Measurements from ENCODE around the gene TRIM47. TPM values are rescaled to one million over a fixed set of nuclear protein-coding genes. Genes with fewer than 3 reads are reported as not detected.

Gene TRIM47
- total and polyA plus RNA-seq, 2 of the 13 experiments (the other 11 are each of a cell fraction or from before 2014, with no cell fraction given), result 33.5 to 82.0 TPM

- no peak overlapping the region for H2AFZ ChIP-seq (ENCODE audit: low read length)
- CTCF ChIA-PET (ENCODE audit: low intra/inter-chr PET ratio, low total read pairs), result no interaction called here
Measured at GRCh38 chr17:75908201-75908600, 29.8 kb upstream of the TRIM47 start.

More at GRCh38 chr17:75908201-75908600, 29.8 kb upstream of the TRIM47 start:
- H3K9ac ChIP-seq (ENCODE audit: insufficient read depth, low read depth, low read length), result no peak overlapping the region
- intact Hi-C loops (cut with micrococcal nuclease; ENCODE audit: unreplicated experiment) (no loop called here), in situ Hi-C loops (cut with HindIII; ENCODE audit: extremely low pct_ligation_motif_present, low pct_unique_long_range_greater_than_20kb) (loop anchor here (5.0 kb wide), 1 partner anchor 99 kb away; no protein-coding TSS in a partner anchor)
- ATAC-seq (no peak), DNase-seq (ENCODE audit: low spot score) (no peak), FAIRE-seq (no peak)
- no peak for TF ChIP-seq ATF7 (IDR thresholded peaks at IDR 0.05)
- no peak for TF ChIP-seq ATF7 (CRISPR knock-in tag; IDR thresholded peaks at IDR 0.05)
- no peak for TF ChIP-seq FOXK2 (IDR thresholded peaks at IDR 0.05)
- TF ChIP-seq EP300 (IDR thresholded peaks at IDR 0.05; ENCODE audit: low read depth in 2 of 2, low read length in 2 of 2), result no peak
- no peak for TF ChIP-seq EP300 (CRISPR knock-in tag; IDR thresholded peaks at IDR 0.05; ENCODE audit: borderline replicate concordance)
- TF ChIP-seq MTA3 (CRISPR knock-in tag; IDR thresholded peaks at IDR 0.05), result no peak
- no peak for TF ChIP-seq ZNF34 (CRISPR knock-in tag; IDR thresholded peaks at IDR 0.05; ENCODE audit: borderline replicate concordance)
- no peak for TF ChIP-seq ZNF160 (CRISPR knock-in tag; IDR thresholded peaks at IDR 0.05)
- TF ChIP-seq TFDP2 (CRISPR knock-in tag; IDR thresholded peaks at IDR 0.05), result no peak
- no peak for TF ChIP-seq ZNF672 (CRISPR knock-in tag; IDR thresholded peaks at IDR 0.05)
- no peak for TF ChIP-seq SATB2 (CRISPR knock-in tag; IDR thresholded peaks at IDR 0.05)
- no peak for TF ChIP-seq ATF3 (CRISPR knock-in tag; IDR thresholded peaks at IDR 0.05)
- TF ChIP-seq ZNF296 (CRISPR knock-in tag; conservative IDR thresholded peaks at IDR 0.05), result no peak
- TF ChIP-seq, protein P1, sequence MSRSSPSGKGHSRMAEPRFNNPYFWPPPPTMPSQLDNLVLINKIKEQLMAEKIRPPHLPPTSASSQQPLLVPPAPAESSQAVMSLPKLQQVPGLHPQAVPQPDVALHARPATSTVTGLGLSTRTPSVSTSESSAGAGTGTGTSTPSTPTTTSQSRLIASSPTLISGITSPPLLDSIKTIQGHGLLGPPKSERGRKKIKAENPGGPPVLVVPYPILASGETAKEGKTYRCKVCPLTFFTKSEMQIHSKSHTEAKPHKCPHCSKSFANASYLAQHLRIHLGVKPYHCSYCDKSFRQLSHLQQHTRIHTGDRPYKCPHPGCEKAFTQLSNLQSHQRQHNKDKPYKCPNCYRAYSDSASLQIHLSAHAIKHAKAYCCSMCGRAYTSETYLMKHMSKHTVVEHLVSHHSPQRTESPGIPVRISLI (CRISPR knock-in tag; IDR thresholded peaks at IDR 0.05; ENCODE audit: borderline replicate concordance), result no peak
- TF ChIP-seq ISL2 (CRISPR knock-in tag; IDR thresholded peaks at IDR 0.05), result no peak
- no peak for TF ChIP-seq JARID2 (CRISPR knock-in tag; IDR thresholded peaks at IDR 0.05; ENCODE audit: insufficient replicate concordance)
- TF ChIP-seq TFAP4 (IDR thresholded peaks at IDR 0.05; ENCODE audit: borderline replicate concordance, low read depth), result no peak
- TF ChIP-seq ZNF512 (CRISPR knock-in tag; IDR thresholded peaks at IDR 0.05), result no peak
- no peak for TF ChIP-seq MEF2D (CRISPR knock-in tag; IDR thresholded peaks at IDR 0.05)
- no peak overlapping the region for H3K4me3 ChIP-seq (replicated peaks in 1 of 3; ENCODE audit: insufficient read depth in 1 of 3, low read depth in 2 of 3, low read length in 3 of 3)
- H3K4me2 ChIP-seq (ENCODE audit: low read depth, low read length), result no peak overlapping the region
- H4K20me1 ChIP-seq (ENCODE audit: insufficient read depth, low read length), result no peaks in the 10 kb centered on the region
- H3K9me3 ChIP-seq (ENCODE audit: low read length), result no peaks in the 10 kb centered on the region
- no TSS peak for BruUV-seq (replicated peaks)
- peaks cover 12% of the 10 kb centered on the region for H3K79me2 ChIP-seq (ENCODE audit: insufficient read depth, low read length)
- 51% methylated on average over 6 of the region's 6 CpGs for WGBS (ENCODE audit: low lambda C conversion rate)
- no peak overlapping the region for H3K27ac ChIP-seq (ENCODE audit: extremely low read length, insufficient read depth, low read length)
- POLR2A ChIA-PET, result no interaction called here
- H3K27me3 ChIP-seq (ENCODE audit: control insufficient read depth in 1 of 2, insufficient read depth in 2 of 2, low read length in 2 of 2), result no peaks in the 10 kb centered on the region; a peak in 1 of 5 replicates
- 0 out of 5 replicates have a peak, but pooled peaks cover 0 to under 1% of the 10 kb centered on the region in 2 experiments for H3K36me3 ChIP-seq (replicated peaks in 1 of 2; ENCODE audit: control insufficient read depth in 1 of 2, insufficient read depth in 2 of 2, low read length in 2 of 2)
- peaks cover 32% of the 10 kb centered on the region for H3K4me1 ChIP-seq (ENCODE audit: insufficient read depth, low read length)

Measured in HepG2 (cell line).